Mucosa of stomach (tissue), 1 donor: ENCODE measurements around the gene USP3.
"Not testable (repeated sequence)": the region's sequence is repeated elsewhere in the genome, so short reads cannot be mapped to it uniquely, and the experiment has no call there.

Experiments
- H3K27me3 ChIP-seq: one replicate; pipeline ENCODE4 v1.7.0; 2013; ENCODE audit warnings: mild to moderate bottlenecking, low read length; ENCODE audit not compliant: control insufficient read depth, insufficient read depth
- H3K36me3 ChIP-seq: one replicate; pipeline ENCODE4 v1.7.0; 2013; ENCODE audit warnings: low read length; ENCODE audit not compliant: control insufficient read depth, insufficient read depth
- H3K4me1 ChIP-seq: one replicate; pipeline ENCODE4 v1.7.0; 2013; ENCODE audit warnings: mild to moderate bottlenecking, low read length; ENCODE audit not compliant: control insufficient read depth, insufficient read depth
- H3K4me3 ChIP-seq: one replicate; pipeline ENCODE4 v1.7.0; 2013; ENCODE audit warnings: low read length
- H3K9ac ChIP-seq: one replicate; pipeline ENCODE4 v1.7.0; 2013; ENCODE audit warnings: mild to moderate bottlenecking, low read length, moderate library complexity
- H3K9me3 ChIP-seq: one replicate; pipeline ENCODE4 v1.7.0; 2013; ENCODE audit warnings: mild to moderate bottlenecking, low read length, moderate library complexity; ENCODE audit not compliant: control insufficient read depth
- donor health status: Pancreatic carcinoma.

Gene USP3

GRCh38 chr15:63512148-63512547 is 7.8 kb downstream of the USP3 start:
- no peaks in the 10 kb centered on the region for H3K36me3 ChIP-seq
- H3K4me3 ChIP-seq = no peak overlapping the region
- H3K9ac ChIP-seq = no peak overlapping the region
- no peaks in the 10 kb centered on the region for H3K27me3 ChIP-seq
- H3K9me3 ChIP-seq = no peaks in the 10 kb centered on the region
- peaks cover 34% of the 10 kb centered on the region for H3K4me1 ChIP-seq

GRCh38 chr15:63513271-63513670 is 8.9 kb downstream of the USP3 start:
- H3K9me3 ChIP-seq = no peaks in the 10 kb centered on the region
- H3K4me1 ChIP-seq = peaks cover 42% of the 10 kb centered on the region
- H3K4me3 ChIP-seq = no peak overlapping the region
- no peaks in the 10 kb centered on the region for H3K36me3 ChIP-seq
- no peak overlapping the region for H3K9ac ChIP-seq
- no peaks in the 10 kb centered on the region for H3K27me3 ChIP-seq

- Histone ChIP-seq H3K27me3 (no peaks in the 10 kb centered on the region), H3K36me3 (no peaks in the 10 kb centered on the region), H3K9me3 (no peaks in the 10 kb centered on the region), H3K4me3 (no peak overlapping the region), H3K9ac (no peak overlapping the region), H3K4me1 (peaks cover 42% of the 10 kb centered on the region)
Measured at GRCh38 chr15:63513728-63514127, 9.3 kb downstream of the USP3 start.

- Histone ChIP-seq H3K36me3 (no peaks in the 10 kb centered on the region), H3K4me1 (peaks cover 37% of the 10 kb centered on the region), H3K9ac (no peak overlapping the region), H3K9me3 (no peaks in the 10 kb centered on the region), H3K4me3 (no peak overlapping the region), H3K27me3 (no peaks in the 10 kb centered on the region)
Measured at GRCh38 chr15:63514531-63514943, 10.1 kb downstream of the USP3 start.

GRCh38 chr15:63517202-63517601 is 12.8 kb downstream of the USP3 start:
- no peak overlapping the region for H3K4me3 ChIP-seq
- no peaks in the 10 kb centered on the region for H3K27me3 ChIP-seq
- no peaks in the 10 kb centered on the region for H3K36me3 ChIP-seq
- no peak overlapping the region for H3K9ac ChIP-seq
- H3K9me3 ChIP-seq = no peaks in the 10 kb centered on the region
- peaks cover 34% of the 10 kb centered on the region for H3K4me1 ChIP-seq

GRCh38 chr15:63517628-63518027 is 13.2 kb downstream of the USP3 start:
- H3K36me3 ChIP-seq = no peaks in the 10 kb centered on the region
- peaks cover 38% of the 10 kb centered on the region for H3K4me1 ChIP-seq
- no peaks in the 10 kb centered on the region for H3K9me3 ChIP-seq
- no peak overlapping the region for H3K4me3 ChIP-seq
- H3K27me3 ChIP-seq = no peaks in the 10 kb centered on the region
- no peak overlapping the region for H3K9ac ChIP-seq

GRCh38 chr15:63519041-63519440 is 14.6 kb downstream of the USP3 start:
- no peaks in the 10 kb centered on the region for H3K36me3 ChIP-seq
- no peaks in the 10 kb centered on the region for H3K9me3 ChIP-seq
- H3K4me3 ChIP-seq = no peak overlapping the region
- H3K27me3 ChIP-seq = no peaks in the 10 kb centered on the region
- peaks cover 49% of the 10 kb centered on the region for H3K4me1 ChIP-seq
- H3K9ac ChIP-seq = no peak overlapping the region

- Histone ChIP-seq H3K9me3 (no peaks in the 10 kb centered on the region), H3K4me3 (no peak overlapping the region), H3K4me1 (peaks cover 49% of the 10 kb centered on the region), H3K36me3 (no peaks in the 10 kb centered on the region), H3K27me3 (no peaks in the 10 kb centered on the region), H3K9ac (no peak overlapping the region)
Measured at GRCh38 chr15:63519548-63520178, 15.3 kb downstream of the USP3 start.

- H3K36me3 ChIP-seq, H3K9ac ChIP-seq, H3K9me3 ChIP-seq, H3K4me3 ChIP-seq, H3K27me3 ChIP-seq: not testable (repeated sequence)
- peaks cover 42% of the 10 kb centered on the region for H3K4me1 ChIP-seq
Measured at GRCh38 chr15:63520462-63520861, 16.1 kb downstream of the USP3 start.

GRCh38 chr15:63522225-63522578 is 17.8 kb downstream of the USP3 start:
- Histone ChIP-seq H3K4me1 (peaks cover 31% of the 10 kb centered on the region), H3K36me3 (no peaks in the 10 kb centered on the region), H3K9me3 (no peaks in the 10 kb centered on the region), H3K27me3 (no peaks in the 10 kb centered on the region), H3K9ac (no peak overlapping the region), H3K4me3 (no peak overlapping the region)

GRCh38 chr15:63523306-63523990 is 19.1 kb downstream of the USP3 start:
- Histone ChIP-seq H3K4me3 (no peak overlapping the region), H3K9me3 (no peaks in the 10 kb centered on the region), H3K9ac (no peak overlapping the region), H3K27me3 (no peaks in the 10 kb centered on the region), H3K4me1 (peaks cover 24% of the 10 kb centered on the region), H3K36me3 (no peaks in the 10 kb centered on the region)

- Histone ChIP-seq H3K36me3 (no peaks in the 10 kb centered on the region), H3K4me1 (peaks cover 24% of the 10 kb centered on the region), H3K9me3 (no peaks in the 10 kb centered on the region)
Measured at GRCh38 chr15:63524316-63525015, 20.1 kb downstream of the USP3 start.

More at GRCh38 chr15:63524316-63525015, 20.1 kb downstream of the USP3 start:
- H3K27me3 ChIP-seq = no peaks in the 10 kb centered on the region
- H3K4me3 ChIP-seq = no peak overlapping the region
- H3K9ac ChIP-seq = no peak overlapping the region
